GM19351 (cell line): ENCODE results near the gene CEMIP2.

ENCODE experiments used
- ATAC-seq: cut with Tn5 transposase; IDR thresholded peaks from one replicate; pipeline ENCODE4 v1.9.1; 2021; ENCODE audit warnings: mild to moderate bottlenecking, moderate library complexity; ENCODE audit not compliant: unreplicated experiment

Gene CEMIP2

GRCh38 chr9:71655141-71655540, 113.2 kb downstream of the CEMIP2 start:
- ATAC-seq = no peak

GRCh38 chr9:71652480-71652879, 115.8 kb downstream of the CEMIP2 start:
- ATAC-seq = no peak

GRCh38 chr9:71648453-71648852, 119.9 kb downstream of the CEMIP2 start:
- no peak for ATAC-seq

- peak; percentile 46 for ATAC-seq
Observed at GRCh38 chr9:71647094-71647591, 121.2 kb downstream of the CEMIP2 start.

GRCh38 chr9:71646131-71646530, 122.2 kb downstream of the CEMIP2 start:
- no peak for ATAC-seq

- no peak for ATAC-seq
Observed at GRCh38 chr9:71644819-71645362, 123.4 kb downstream of the CEMIP2 start.

GRCh38 chr9:71643330-71643729, 125.0 kb downstream of the CEMIP2 start:
- no peak for ATAC-seq

GRCh38 chr9:71642056-71642455, 126.3 kb downstream of the CEMIP2 start:
- ATAC-seq = no peak

- no peak for ATAC-seq
Observed at GRCh38 chr9:71638627-71639026, 129.7 kb downstream of the CEMIP2 start.

GRCh38 chr9:71637926-71638325, 130.4 kb downstream of the CEMIP2 start:
- no peak for ATAC-seq

GRCh38 chr9:71637375-71637774, 130.9 kb downstream of the CEMIP2 start:
- ATAC-seq = no peak

- no peak for ATAC-seq
Observed at GRCh38 chr9:71636143-71636839, 132.0 kb downstream of the CEMIP2 start.

- no peak for ATAC-seq
Observed at GRCh38 chr9:71634752-71635151, 133.6 kb downstream of the CEMIP2 start.
